BLaER1 (cell line): ENCODE results near the gene LIN28B.

Experiments used
- H3K27ac ChIP-seq: shearing (Covaris generic); formaldehyde crosslinking; 2 replicates; pipeline ENCODE4 v1.8.1; 2022
- H3K27me3 ChIP-seq: shearing (Covaris generic); formaldehyde crosslinking; 2 replicates; pipeline ENCODE4 v1.8.1; 2022
- H3K36me3 ChIP-seq: shearing (Covaris generic); formaldehyde crosslinking; 2 replicates; pipeline ENCODE4 v1.8.1; 2022
- H3K4me1 ChIP-seq: shearing (Covaris generic); formaldehyde crosslinking; 2 replicates; pipeline ENCODE4 v1.8.1; 2022
- H3K4me2 ChIP-seq: shearing (Covaris generic); formaldehyde crosslinking; 2 replicates; pipeline ENCODE4 v1.8.1; 2022
- H3K4me3 ChIP-seq: shearing (Covaris generic); formaldehyde crosslinking; 2 replicates; pipeline ENCODE4 v1.8.1; 2022
- H3K9ac ChIP-seq: shearing (Covaris generic); formaldehyde crosslinking; 2 replicates; pipeline ENCODE4 v1.8.1; 2022
- H3K9me3 ChIP-seq: shearing (Covaris generic); formaldehyde crosslinking; 2 replicates; pipeline ENCODE4 v1.8.1; 2022
- H4K20me1 ChIP-seq: shearing (Covaris generic); formaldehyde crosslinking; 2 replicates; pipeline ENCODE4 v1.8.1; 2022
- Cebpa-rat ChIP-seq: shearing (Covaris generic); IDR thresholded peaks from 2 replicates; pipeline ENCODE4 v1.8.1; 2022

The LIN28B gene

GRCh38 chr6:105116150-105116549, 159.2 kb downstream of the LIN28B start:
- H3K9ac ChIP-seq = no peak overlapping the region
- H3K36me3 ChIP-seq = peaks cover 21% of the 10 kb centered on the region
- no peak for TF ChIP-seq Cebpa-rat
- no peaks in the 10 kb centered on the region for H3K9me3 ChIP-seq
- H3K27ac ChIP-seq = no peak overlapping the region
- no peaks in the 10 kb centered on the region for H4K20me1 ChIP-seq
- no peak overlapping the region for H3K4me3 ChIP-seq
- H3K27me3 ChIP-seq = no peaks in the 10 kb centered on the region
- no peaks in the 10 kb centered on the region for H3K4me1 ChIP-seq
- H3K4me2 ChIP-seq = no peak overlapping the region

- H3K27ac ChIP-seq = no peak overlapping the region
- no peaks in the 10 kb centered on the region for H4K20me1 ChIP-seq
- H3K4me2 ChIP-seq = no peak overlapping the region
- no peak overlapping the region for H3K4me3 ChIP-seq
- H3K27me3 ChIP-seq = no peaks in the 10 kb centered on the region
- H3K9me3 ChIP-seq = no peaks in the 10 kb centered on the region
- no peak for TF ChIP-seq Cebpa-rat
- H3K9ac ChIP-seq = no peak overlapping the region
- H3K36me3 ChIP-seq = peaks cover 8% of the 10 kb centered on the region
- no peaks in the 10 kb centered on the region for H3K4me1 ChIP-seq
Observed at GRCh38 chr6:105120570-105120969, 163.7 kb downstream of the LIN28B start.

DNA sequence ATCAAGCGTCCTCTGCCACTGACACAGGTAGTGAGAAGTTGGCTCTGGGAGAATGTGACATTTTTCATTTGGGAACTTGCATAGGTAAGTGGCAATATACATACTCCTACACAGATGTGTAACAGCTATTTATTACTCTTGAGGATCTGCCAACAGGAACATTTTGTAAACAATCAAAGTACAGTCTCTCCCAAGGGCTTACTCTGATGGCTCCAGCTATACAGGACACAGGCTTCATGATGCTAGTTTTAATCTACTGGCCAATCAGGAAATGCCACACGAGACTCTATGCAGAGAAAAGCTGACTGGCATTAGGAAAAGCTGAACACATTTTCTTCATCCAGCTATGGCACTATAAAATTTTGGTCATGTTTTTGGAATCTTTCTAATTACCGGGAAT, 165.1 kb downstream of the LIN28B start:
- no peaks in the 10 kb centered on the region for H3K9me3 ChIP-seq
- TF ChIP-seq Cebpa-rat = no peak
- H3K36me3 ChIP-seq = peaks cover 8% of the 10 kb centered on the region
- H3K4me3 ChIP-seq = no peak overlapping the region
- H3K27ac ChIP-seq = no peak overlapping the region
- H4K20me1 ChIP-seq = no peaks in the 10 kb centered on the region
- no peak overlapping the region for H3K4me2 ChIP-seq
- no peak overlapping the region for H3K9ac ChIP-seq
- H3K4me1 ChIP-seq = no peaks in the 10 kb centered on the region
- no peaks in the 10 kb centered on the region for H3K27me3 ChIP-seq

- Histone ChIP-seq H3K4me1 (no peaks in the 10 kb centered on the region), H3K27ac (no peak overlapping the region), H3K4me3 (no peak overlapping the region), H3K4me2 (no peak overlapping the region), H3K9me3 (no peaks in the 10 kb centered on the region), H3K36me3 (peaks cover 2% of the 10 kb centered on the region; the same call in 1 of the 2 replicates), H3K27me3 (no peaks in the 10 kb centered on the region), H4K20me1 (no peaks in the 10 kb centered on the region), H3K9ac (no peak overlapping the region)
- no peak for TF ChIP-seq Cebpa-rat
Observed at GRCh38 chr6:105122717-105123116, 165.8 kb downstream of the LIN28B start.
